Measurements from ENCODE around the gene CRP.
"Not testable (repeated sequence)": the region's sequence is repeated elsewhere in the genome, so short reads cannot be mapped to it uniquely, and the experiment has no call there.

The CRP gene, protein sequence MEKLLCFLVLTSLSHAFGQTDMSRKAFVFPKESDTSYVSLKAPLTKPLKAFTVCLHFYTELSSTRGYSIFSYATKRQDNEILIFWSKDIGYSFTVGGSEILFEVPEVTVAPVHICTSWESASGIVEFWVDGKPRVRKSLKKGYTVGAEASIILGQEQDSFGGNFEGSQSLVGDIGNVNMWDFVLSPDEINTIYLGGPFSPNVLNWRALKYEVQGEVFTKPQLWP

DNA sequence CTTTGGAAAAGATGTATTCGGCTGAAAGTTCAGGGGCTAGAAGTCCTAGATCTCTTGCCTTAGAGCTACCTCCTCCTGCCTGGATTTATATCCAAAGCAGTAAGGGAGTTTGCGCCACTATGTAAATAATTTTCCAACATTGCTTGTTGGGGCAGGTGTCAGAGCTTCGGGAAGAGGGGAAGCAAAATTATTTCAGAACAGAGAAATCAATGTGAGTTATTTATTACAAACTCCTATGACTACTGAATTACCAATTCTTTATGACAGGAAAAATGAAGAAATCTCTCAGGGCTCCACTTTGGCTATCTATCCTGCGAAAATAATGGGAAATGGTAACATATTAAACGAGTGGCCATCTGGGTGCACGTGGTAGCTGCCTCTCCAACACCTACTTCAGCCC, at the start of gene CRP:
CRP (minus strand) TSS at position 61 of the 400 bp plus-strand sequence. CDS start 104 bp downstream, outside the sequence.
- no peak for DNase-seq (ENCODE audit: extremely low read depth in 1 of 2, low read depth in 1 of 2)

DNA sequence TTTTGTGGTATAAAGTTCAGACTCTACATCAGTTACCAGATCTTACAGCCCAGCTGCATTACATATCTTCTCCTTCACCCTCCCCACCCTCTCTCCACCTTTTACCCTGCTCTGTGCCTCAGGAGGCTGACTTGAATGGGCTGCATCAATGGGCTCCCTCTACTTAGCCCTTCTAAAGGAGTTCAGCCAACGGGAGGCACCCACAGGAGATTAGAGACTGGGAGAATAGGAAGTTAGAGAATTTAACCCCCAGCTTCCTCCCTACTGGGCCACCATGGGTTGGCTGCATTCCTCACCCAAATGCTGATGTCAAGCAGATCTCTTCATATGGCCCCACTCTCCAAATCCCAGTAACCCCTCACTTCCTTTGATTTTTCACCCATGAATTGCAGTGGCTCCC, 49.3 kb upstream of the CRP start:
- no peak for DNase-seq (ENCODE audit: extremely low read depth in 1 of 2, low read depth in 1 of 2)

DNA sequence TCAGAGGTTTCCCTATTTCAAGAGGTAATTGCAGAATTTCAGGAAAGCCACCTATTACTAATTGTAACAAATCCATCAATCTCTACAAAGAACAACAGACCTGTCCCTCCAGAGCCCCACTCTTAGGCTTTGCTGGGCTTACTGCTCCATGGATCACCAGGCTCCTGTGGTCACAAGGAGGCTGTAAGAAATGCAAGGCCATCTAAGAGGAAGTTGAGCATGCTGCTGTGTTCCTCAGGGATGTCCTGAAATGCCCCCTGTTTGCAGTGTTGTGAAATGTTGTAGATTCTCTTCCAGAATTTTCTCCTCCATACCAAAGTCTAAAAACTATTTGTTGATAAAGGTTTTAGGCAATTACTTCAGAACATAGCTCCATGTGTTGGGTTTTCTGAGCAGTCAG, 42.0 kb upstream of the CRP start:
- no peak for DNase-seq (ENCODE audit: extremely low read depth in 1 of 2, low read depth in 1 of 2)

DNA sequence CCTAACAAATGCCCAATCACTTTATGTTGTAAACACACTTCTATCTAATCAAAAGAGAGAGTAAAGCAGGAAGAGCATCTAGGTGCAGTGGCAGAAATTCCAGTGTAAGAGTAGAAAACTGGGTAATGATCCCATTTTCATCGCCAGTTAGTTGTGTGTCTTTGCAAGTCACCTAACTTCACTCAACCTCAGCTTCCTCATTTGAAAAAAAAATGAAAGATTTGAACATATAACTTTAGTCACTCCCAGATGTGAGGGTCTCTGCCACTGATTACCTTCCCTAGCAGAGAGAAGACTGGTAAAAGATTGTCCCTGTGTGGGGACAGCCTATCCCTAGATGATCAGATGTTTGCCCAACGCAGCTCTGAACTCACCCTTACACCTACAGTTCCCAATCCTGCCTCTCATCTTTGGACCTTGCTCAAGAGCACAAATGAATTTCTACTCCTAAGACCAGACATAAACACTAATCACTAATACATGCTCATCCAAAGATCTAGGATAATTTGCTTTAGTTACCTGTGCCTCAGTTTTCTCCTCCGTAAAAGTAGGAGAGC, 41.1 kb upstream of the CRP start:
- DNase-seq (ENCODE audit: extremely low read depth in 1 of 2, low read depth in 1 of 2): no peak

DNA sequence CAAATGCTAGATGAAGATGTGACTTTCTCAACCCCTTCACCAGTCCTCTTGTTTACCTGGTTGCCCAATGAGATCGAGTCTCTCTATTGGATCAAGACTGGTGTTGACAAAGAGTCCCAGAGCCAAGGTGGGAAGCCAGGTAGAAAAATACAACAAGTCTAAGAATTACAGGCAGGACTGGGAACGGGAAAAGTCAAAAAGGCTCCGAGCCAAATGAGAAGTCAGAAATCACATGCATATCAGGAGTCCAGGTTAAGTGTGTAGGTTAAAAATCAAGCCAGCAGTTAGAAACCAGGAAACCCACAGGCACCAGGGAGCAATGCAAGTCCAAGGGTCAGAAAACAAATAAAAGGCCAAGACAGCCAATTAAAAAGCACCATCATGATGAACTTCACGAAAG, 39.0 kb upstream of the CRP start:
- DNase-seq (ENCODE audit: extremely low read depth in 1 of 2, low read depth in 1 of 2): no peak

DNA sequence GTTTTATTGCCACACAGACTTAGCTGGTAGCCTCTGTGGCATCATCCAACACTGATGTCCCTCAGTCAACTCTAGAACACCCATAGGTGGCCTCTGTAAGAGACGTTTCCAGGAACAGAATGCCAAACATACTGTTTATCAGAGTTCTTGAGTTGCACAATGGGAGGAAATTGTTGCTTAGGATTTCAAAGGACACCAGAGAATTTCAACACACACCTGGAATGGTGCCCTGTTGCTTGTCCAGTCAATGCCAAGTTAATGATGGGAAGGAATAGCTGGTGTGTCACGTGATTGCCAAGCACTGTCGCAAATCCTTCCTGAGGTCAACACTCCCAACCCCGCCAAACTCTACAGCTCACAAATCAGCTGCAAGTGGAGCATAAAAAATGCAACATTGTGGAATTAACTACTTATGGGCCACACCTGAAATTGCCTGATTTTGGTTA, 37.8 kb upstream of the CRP start:
- DNase-seq (ENCODE audit: extremely low read depth in 1 of 2, low read depth in 1 of 2): no peak

DNA sequence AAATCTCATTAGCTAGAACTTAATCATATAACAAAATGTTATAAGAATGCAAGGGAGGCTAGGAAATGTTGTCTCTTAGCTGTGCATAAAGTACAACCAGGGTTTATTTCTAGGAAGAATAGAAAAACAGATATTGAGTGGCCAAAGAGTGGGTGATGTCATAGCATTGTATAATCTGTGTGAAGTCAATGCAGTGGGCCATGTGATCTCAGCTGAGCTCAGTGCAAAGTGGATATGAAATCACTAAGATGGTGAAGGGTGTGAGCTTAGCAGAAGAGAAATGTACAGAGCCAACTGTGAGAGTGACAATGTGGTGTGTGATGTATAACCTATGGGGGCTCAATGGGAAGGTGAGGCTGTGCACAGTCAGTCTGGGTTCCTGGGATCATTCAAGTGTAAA, 36.6 kb upstream of the CRP start:
- no peak for DNase-seq (ENCODE audit: extremely low read depth in 1 of 2, low read depth in 1 of 2)

DNA sequence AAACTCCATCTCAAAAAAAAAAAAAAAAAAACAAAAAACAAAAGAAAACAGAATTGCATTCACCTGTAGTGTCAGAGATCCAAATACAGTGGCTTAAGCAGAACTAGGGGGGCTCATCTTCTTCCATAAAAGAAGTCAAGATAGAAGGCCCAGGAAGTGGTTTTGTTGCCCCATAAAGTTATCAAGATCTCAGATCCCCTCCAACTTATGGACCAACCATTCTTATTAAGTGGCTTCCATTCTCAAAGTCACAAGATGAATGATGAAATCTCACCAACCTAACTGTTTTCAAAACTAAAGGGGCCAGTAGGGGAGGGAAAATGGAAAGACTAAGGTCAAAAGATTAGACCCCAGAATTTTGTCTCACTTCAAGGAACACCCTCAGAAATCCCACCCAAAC, 36.2 kb upstream of the CRP start:
- no peak for DNase-seq (ENCODE audit: extremely low read depth in 1 of 2, low read depth in 1 of 2)

DNA sequence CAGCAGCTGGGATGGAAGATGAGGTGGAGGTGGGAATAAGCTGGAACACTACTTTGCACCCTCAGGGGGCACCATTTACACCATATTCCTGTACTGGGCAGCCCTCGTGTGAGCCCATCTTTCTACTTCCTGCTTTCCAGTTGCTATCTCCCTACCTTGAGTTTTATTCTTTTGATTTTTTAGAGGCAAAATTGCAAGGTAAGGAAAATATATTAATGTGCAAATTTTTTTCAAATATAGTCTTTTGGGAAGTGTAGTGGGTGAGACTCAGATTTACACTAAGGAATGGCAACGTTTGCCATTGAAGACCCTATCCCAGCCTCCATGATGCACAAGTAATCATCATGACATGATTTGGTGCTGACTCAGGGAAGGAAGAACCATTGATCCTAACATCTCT, 35.2 kb upstream of the CRP start:
- DNase-seq (ENCODE audit: extremely low read depth in 1 of 2, low read depth in 1 of 2): no peak

DNA sequence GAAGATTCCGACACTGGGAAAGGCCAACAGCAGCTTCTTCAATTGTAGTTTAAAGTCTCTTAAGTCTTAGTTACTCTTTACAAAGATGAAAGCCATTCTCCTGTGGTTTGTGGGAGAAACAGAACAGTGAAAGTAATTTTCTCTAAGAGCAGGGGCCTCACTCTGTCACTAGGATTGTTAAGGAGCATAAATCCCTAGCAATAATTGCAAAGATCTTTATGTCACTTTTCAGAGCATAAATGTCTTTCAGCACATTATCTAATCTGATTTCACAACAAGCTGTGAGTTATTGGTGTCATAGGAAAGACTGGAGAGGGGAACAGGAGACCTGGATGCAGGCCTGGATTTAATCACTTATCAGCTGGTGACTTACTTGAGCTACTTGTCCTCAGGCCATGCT, 34.0 kb upstream of the CRP start:
- no peak for DNase-seq (ENCODE audit: extremely low read depth in 1 of 2, low read depth in 1 of 2)

DNA sequence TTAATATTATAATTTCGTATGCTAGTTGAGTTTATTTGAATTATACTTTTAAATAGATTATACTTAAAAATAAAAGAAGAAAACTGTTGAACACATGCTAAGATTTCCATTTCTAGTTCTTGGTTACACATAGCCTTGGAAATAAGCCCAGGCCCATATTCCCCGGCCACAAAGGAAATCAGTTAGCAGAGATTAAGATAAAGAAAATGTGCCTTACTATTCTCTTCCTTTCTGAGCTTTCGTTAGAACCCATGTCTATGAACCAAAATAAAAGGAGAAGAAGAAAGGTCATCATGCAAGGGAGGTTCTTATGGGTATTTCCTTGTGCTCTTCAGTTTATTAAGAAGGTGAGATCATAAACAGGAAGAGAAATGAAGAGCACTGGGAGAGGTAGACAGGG, 32.3 kb upstream of the CRP start:
- DNase-seq (ENCODE audit: extremely low read depth in 1 of 2, low read depth in 1 of 2): no peak

DNA sequence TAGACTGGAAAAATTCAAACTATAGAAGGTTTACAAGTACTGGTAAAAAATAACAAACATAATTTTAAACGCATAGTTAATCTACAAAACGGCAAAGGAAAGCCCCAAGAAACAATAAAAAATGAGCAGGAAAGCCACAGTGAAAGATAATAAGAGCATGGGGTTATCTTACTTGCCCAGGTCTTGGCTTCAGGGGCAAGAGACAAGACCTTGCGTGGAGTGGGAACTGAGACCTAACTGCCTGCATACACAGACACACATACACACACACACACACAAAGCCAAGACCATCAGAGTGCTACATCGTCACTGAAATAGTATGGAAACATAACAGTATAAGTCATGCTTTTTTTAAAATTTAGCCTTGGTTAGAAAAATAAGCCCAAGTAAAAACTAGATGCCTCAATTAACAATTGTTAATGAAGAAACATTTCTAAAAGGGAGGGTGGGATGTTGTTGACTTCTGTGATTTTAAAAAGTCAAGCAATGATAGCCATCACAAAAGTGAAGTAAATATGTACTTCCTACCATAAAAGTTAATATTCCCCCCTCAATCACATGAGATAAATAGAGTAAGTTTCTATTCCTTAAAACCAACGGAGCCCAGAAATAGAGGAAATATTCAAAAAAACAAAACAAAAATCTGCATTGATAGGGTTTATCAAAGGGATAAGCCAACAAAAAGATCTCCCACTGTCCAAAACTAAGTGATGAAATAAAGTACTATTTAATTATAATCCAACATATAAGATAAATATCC, 29.4 kb upstream of the CRP start:
- no peak for DNase-seq (ENCODE audit: extremely low read depth in 1 of 2, low read depth in 1 of 2)

DNA sequence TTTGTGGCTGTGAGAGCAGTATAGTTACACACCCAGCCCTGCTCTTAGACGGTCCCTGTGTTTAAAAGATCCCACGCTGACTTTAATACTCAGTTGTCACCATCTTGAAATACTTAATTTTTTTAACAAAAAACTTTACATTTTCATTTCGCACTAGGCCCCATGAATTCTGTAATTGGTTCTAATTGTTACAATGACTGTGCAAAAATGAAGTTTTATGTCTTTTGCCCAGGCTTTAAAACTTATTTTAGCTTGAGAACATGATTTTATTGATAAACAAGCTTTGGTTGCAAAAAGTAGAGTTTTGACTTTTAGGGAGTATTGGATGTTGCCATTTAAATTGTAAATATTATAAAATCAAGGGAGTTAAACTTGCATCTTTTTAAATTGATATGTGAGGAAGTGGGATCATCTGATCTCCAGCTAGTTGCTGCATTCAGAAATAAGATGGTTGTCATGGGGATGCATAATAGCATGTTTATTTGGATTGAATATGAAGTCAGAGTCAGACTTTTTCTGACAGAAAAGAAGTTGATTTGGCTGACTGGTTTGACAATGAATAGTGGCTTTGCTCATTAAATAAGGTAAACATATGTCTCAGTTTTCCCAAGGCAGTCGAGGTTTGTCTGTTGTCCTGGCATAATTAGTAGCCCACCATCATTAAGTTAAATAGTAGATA, 23.0 kb upstream of the CRP start:
- no peak for DNase-seq (ENCODE audit: extremely low read depth in 1 of 2, low read depth in 1 of 2)

DNA sequence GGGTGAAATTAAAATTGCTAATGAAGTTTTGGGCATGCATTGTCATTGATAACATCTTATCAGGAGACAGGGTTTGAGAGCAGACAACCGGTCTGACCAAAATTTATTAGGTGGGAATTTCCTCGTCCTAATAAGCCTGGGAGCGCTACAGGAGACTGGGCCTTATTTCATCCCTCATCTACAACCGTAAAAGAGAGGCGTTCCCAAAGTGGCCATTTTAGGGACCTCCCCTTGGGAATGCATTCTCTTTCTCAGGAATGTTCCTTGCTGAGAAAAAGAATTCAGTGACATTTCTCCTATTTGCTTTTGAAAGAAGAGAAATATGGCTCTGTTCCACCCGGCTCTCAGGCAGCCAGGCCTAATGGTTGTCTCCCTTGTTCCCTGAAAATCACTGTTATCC, 8.8 kb upstream of the CRP start:
- DNase-seq (ENCODE audit: extremely low read depth in 1 of 2, low read depth in 1 of 2): not testable (repeated sequence)

DNA sequence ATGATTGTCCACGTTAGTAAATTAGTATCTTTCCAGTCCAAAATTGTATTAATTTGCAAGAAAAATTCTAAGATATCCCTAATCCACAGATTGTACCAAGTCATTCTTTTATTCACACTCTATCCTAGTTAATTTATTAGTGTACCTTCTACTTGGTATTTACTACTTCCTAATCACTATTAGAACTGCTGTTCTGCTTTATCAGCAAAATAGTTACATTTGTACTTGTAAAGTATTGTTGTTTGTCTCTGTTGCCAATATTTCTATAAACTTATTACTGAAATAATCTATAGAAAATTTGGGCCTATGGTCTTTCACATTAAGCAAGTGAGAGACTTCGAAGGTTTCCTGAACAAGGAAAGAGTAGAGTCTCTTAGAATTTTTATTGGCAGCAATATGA, 5.6 kb upstream of the CRP start:
- no peak for DNase-seq (ENCODE audit: extremely low read depth in 1 of 2, low read depth in 1 of 2)

DNA sequence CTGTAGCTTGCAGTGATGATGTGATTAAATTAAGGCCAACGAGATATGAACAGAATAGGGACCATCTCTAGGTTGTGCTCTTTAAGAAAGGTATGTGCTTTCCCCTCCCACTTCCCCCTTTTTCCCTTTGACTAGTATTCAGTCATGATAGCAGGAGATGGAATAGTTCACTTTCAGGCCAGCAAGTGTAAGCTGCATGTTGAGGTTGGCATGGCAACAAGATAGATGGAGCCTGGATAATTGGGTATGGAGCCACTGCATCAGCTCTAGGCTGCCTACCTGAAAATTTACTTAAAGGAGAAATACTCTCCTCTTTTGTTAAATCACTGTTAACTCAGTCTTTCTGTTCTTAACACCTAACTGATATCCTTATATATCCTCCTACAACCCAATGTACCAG, 1.5 kb upstream of the CRP start:
- DNase-seq (ENCODE audit: extremely low read depth in 1 of 2, low read depth in 1 of 2): no peak

DNA sequence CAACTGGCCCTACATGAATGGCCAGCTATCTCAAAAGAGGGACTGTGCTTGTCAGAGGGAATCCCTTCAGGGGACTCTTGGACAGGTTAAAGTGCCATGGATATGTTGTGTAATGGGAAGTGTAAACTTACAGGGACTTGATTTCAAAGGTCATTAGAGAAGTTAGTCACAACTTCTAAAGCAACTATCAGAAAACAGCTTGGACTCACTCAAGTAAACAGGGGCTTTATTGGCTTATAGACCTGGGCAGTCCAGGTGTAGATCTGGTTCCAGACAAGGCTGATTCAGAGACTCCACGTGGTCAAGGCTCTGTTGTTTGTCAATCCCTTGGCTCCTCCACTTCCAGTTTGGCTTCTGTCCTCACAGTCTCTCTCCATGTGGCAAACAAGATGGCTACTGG, 2.3 kb downstream of the CRP start:
- DNase-seq (ENCODE audit: extremely low read depth in 1 of 2, low read depth in 1 of 2): no peak

DNA sequence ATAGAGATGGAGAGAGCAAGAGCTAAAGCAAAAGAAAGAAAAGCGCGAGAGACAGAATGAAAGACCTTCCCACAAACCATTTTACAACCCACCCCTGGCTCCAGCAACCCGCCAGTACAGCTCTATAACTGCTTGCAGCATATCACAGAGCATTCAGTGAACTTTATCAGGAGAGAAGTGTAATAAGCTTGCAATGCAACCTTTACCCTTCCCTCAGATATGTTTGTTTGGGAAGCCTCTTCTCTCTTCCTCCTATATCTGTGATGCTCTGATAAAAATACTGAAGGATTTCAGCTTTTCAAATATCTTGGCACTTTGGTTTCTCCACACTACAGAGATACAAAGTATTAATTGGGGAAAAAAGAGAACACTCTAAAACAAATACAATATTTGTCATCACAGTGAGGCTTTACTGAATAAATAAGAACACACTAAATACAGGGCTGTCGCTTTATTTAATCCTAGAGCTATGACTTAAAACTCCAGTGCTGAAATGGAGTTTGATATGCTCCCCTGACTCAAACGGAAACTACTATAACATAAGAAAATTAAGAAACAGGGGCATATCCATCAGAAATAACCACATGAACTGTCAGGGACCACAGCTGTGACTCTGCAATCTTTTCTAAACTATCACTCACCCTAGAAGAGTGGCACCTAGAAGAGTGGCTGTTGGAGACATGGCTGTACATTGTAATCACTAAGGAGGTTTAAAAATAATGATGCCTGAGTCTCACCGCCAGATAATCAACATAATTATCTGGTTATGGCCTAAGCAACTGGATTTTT, 6.7 kb downstream of the CRP start:
- DNase-seq (ENCODE audit: extremely low read depth in 1 of 2, low read depth in 1 of 2): no peak

DNA sequence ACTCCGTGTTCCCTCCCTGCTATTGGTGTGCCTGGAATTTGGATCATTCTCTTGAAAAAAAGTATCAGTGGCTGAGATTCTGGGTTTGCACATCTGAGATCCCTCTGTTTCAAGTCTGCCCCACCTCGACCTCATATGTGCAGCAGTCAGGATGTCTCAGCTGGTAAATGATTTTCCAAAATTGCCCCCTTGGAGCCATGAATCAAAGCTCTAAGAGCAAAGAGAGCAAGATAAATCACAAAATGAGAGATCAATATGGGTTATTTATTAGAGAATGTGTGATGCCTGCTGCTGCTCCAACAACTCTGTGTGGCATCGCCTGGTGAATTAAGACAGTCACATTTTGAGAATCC, 8.5 kb downstream of the CRP start:
- DNase-seq (ENCODE audit: extremely low read depth in 1 of 2, low read depth in 1 of 2): no peak

DNA sequence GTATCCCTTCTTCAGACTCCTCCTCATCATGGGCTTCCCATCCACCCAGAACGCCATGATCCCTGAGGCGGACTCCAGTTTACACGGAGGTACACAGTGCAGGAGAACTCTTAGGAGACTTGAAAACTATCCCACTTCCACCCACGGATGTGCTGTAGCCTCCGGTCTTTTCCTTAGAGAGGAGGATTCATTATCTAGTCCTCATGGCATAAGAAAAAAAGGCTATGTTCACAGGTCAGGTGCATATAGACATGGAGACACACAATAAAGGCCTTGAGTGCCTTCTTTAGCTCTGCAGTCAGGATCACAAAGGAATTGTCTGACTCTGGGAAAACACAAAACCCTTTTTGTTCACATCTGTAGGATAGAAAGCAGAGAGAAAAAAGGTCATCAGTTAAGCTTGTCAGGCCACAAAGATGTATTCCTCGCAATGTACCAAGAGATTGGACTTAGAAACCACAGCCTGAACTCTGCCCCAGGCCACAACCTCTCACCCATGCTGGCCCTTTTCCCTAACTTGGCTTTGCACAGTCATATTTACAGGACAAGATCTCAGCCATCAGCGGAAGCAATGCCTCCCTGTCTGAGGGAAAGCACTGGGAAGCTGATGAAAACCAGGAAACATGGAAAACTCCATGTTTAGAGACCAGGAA, 9.0 kb downstream of the CRP start:
- DNase-seq (ENCODE audit: extremely low read depth in 1 of 2, low read depth in 1 of 2): no peak

DNA sequence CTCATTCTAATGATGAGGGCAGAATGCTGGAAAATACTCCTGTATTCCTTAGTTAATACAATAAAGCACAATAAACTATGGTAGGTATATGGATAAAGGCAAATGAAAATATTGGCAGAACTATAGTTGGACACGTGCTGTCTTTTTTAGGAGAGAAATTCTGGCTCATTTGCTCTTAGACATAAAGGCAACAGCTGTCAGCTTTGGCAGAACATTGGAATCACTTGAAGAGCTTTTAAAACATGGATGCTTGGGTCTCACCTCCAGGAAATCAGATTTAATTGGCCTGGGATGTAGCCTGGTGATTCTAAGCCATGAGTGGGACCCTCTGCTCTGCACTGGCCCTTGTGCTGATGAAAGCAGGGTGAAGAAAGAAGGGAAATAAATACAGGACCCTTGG, 9.9 kb downstream of the CRP start:
- DNase-seq (ENCODE audit: extremely low read depth in 1 of 2, low read depth in 1 of 2): no peak
